Smooth muscle cell of the coronary artery (primary cell): Measurements from ENCODE around the gene LIMS4. TPM values are rescaled to one million over a fixed set of nuclear protein-coding genes. Genes with fewer than 3 reads are reported as not detected.

Experiments
- total RNA-seq: library from RNA; depleted of rRNA; stranded (reverse); fragments of >200 nt; gene quantifications from 2 replicates; pipeline ENCODE4 v1.2.3, GENCODE V29; 2014; ENCODE audit warnings: low replicate concordance

Gene LIMS4, protein sequence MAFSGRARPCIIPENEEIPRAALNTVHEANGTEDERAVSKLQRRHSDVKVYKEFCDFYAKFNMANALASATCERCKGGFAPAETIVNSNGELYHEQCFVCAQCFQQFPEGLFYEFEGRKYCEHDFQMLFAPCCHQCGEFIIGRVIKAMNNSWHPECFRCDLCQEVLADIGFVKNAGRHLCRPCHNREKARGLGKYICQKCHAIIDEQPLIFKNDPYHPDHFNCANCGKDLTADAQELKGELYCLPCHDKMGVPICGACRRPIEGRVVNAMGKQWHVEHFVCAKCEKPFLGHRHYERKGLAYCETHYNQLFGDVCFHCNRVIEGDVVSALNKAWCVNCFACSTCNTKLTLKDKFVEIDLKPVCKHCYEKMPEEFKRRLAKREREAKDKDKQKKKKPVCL
- total RNA-seq: 1.4 and 11.9 TPM in 2 replicates

DNA sequence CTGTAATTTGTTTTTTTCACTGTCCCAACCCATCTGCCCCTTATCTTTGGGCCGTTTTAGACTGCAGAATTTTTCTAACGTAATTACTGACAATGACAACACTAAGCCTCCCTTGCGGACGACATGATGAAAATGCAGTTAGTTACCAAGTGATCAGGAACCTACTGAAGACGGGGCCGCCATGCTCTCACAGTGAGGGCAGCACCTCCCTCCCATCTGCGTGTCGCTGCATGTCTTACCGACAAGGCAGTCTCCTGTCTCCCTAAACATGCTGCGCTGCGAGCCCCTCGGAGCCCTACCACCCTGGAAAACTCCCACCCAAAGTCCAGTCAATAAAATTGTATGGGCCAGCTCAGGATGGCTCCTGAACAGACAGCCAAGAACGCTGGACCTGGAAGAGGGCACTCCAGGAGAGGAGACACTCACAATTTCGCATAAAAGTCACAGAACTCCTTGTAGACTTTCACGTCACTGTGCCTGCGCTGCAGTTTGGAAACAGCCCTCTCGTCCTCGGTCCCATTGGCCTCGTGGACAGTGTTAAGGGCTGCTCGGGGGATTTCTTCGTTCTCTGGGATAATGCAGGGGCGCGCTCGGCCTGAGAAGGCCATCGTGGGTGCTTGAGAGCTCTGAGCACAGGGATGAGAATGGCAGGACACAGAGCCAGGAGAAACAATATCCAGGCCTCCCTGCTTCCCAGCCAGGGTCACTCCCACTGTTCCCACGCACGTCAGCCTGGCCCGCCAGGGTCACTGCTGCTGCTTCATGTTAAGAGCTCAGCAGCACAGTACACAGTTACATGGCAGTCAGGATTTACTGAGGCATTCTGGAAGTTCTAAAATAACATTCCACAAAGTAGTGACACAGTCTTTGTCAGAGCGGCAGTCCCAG, at the start of gene LIMS4:
LIMS4 (minus strand) TSS at position 646 of the 888 bp plus-strand sequence; CDS start at position 608, 38 bp downstream.

Other genes starting within 250 kb of the LIMS4 start
- gene RGPD6, start 104.4 kb upstream of the LIMS4 start, total RNA-seq: 15.3 and 25.5 TPM in 2 replicates
- gene BUB1, start 205.2 kb upstream of the LIMS4 start, total RNA-seq: 1.3 and 9.5 TPM in 2 replicates